NOMO-1 (cell line): ENCODE data around the gene CSGALNACT2.
A peak's percentile ranks its signal among the peaks of the same experiment; 100 is the strongest.
"Not testable (repeated sequence)": the region's sequence is repeated elsewhere in the genome, so short reads cannot be mapped to it uniquely, and the experiment has no call there.

Source experiments
- DNase-seq, 2 experiments: peaks; one replicate each; lab custom pipeline; 2025; ENCODE audit not compliant: unreplicated experiment in 2 of 2; lab: John Stamatoyannopoulos, UW

CSGALNACT2 gene

GRCh38 chr10:43174969-43175368, 36.7 kb downstream of the CSGALNACT2 start:
- DNase-seq, result no peak

DNA sequence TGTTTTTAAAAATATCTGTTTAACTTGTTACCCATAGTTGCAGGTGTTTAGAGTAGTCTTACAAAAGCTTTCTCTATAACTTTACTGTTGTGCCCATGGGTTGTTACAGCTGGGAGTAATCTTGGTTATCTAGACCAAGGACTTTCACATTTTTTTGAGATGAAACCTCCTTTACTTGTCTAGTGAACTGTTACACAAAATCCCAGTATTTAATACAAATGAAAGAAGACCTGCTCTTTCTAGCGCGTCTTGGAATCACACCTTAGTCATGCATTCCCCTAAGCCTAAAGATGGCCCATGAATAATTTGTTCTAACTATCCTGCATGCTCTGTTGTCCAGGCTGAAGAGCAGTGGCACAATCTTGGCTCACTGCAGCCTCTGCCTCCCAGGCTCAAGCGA, 38.0 kb downstream of the CSGALNACT2 start:
- DNase-seq, result no peak

DNA sequence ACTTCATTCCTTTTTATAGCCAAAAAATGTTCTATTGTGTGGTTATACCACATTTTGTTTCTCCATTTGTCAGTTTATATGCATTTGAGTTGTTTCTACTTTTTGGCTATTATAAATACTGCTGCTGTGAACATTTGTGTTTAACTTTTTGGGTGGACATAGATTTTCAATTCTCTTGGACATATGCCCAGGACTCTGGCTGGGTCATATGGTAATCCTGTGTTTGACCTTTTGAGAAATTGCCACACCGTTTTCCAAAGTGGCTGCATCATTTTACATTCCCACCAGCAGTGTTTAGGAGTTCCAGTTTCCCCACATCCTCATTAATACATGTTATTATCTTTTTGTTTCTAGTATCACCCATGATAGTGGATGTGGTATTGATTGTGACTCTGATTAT, 39.4 kb downstream of the CSGALNACT2 start:
- DNase-seq, result no peak

- DNase-seq, result no peak
Observed at GRCh38 chr10:43181146-43181545, 42.9 kb downstream of the CSGALNACT2 start.

GRCh38 chr10:43183764-43184163, 45.5 kb downstream of the CSGALNACT2 start:
- not testable (repeated sequence) for DNase-seq

DNA sequence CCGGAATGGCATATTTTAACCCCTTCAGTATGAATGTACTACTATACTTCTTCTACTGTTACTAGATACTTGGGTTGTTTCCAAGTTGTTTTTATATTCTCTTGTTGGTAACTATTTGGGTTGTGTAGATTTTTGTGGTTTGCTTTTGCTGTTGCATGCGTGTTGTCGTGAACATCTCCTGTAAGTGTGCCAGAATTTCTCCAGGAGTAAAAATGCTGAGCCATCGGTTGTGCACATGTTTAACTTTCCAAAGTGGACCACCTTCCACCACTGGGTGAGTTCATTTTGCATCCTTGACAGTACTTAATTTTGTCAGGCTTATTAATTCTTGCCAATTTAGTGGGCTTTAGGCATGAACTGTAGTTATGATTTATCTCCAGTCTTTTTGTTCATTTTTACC, 47.9 kb downstream of the CSGALNACT2 start:
- DNase-seq, result no peak

GRCh38 chr10:43187213-43187612, 49.0 kb downstream of the CSGALNACT2 start:
- DNase-seq, result no peak

- no peak for DNase-seq
Observed at GRCh38 chr10:43188702-43189101, 50.5 kb downstream of the CSGALNACT2 start.

DNA sequence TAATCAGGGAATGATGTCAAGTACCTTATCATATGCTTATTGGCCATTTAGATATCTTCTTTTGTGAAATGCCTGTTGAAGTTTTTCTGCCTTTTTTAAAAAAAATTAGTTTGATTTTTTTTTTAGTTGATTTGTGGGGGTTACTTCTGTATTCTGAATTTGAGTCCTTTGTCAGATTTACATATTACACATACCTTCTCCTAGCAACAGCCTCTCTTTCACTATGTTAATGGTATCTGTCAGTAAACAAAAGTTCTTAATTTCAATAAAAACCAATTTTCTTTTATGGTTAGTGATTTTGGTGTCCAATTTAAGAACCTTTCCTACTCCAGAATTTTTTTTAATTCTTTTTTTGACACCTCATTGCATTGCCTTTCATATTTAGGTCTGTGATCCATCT, 52.0 kb downstream of the CSGALNACT2 start:
- DNase-seq, result no peak

DNA sequence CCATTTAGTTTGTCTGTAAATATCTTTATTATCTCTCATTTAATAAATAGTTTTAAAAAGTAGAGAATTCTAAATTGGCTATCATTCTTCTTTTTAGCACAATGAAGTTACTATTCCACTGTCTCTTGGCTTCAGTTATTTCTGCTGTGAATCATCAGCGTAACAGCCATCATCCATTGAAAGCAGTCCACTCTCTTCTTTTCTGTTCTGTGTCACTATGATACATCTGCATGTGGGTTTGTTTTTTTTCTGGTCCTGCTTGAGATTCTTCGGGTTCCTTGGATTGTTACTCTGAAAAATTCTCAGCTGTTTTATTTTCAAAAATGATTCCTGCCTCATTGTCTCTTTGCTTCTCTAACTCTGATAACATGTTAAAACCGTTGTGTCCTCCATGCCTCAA, 52.5 kb downstream of the CSGALNACT2 start:
- no peak for DNase-seq

- no peak for DNase-seq
Observed at GRCh38 chr10:43192884-43193283, 54.6 kb downstream of the CSGALNACT2 start.

DNA sequence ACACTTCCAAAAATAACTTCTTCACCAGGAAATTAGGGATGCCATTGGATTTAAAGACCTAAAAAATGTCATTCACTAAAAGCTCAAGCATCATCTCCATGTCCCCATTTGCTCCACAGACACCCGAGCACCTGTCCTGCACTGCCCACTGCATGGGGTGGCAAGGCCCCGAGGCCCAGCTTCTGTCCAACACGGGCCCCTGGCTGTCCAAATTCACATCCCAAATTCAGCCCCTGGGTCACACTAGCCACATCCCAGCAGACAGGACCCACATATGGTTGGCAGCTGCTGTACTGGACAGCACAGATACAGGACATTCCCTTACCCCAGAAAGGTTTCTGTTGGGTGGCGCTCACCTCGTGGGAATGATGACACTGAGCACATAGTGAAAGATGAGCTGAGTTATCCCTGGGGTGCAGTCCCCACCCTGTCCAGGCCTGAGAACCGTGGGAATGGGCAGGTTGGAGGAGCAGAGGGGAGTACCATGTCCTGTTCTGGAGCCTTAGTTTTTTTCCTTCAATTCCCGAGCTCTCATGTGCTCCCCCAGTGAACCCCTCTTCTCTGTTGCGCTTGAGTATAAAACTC, 55.3 kb downstream of the CSGALNACT2 start:
- no peak for DNase-seq

- DNase-seq, result no peak
Observed at GRCh38 chr10:43194266-43194665, 56.0 kb downstream of the CSGALNACT2 start.

GRCh38 chr10:43194859-43195258, 56.6 kb downstream of the CSGALNACT2 start:
- DNase-seq, result no peak

- no peak for DNase-seq
Observed at GRCh38 chr10:43195557-43195956, 57.3 kb downstream of the CSGALNACT2 start.

GRCh38 chr10:43196131-43196980, 58.1 kb downstream of the CSGALNACT2 start:
- DNase-seq, result no peak

- no peak for DNase-seq
Observed at GRCh38 chr10:43196981-43197833, 59.0 kb downstream of the CSGALNACT2 start.

DNA sequence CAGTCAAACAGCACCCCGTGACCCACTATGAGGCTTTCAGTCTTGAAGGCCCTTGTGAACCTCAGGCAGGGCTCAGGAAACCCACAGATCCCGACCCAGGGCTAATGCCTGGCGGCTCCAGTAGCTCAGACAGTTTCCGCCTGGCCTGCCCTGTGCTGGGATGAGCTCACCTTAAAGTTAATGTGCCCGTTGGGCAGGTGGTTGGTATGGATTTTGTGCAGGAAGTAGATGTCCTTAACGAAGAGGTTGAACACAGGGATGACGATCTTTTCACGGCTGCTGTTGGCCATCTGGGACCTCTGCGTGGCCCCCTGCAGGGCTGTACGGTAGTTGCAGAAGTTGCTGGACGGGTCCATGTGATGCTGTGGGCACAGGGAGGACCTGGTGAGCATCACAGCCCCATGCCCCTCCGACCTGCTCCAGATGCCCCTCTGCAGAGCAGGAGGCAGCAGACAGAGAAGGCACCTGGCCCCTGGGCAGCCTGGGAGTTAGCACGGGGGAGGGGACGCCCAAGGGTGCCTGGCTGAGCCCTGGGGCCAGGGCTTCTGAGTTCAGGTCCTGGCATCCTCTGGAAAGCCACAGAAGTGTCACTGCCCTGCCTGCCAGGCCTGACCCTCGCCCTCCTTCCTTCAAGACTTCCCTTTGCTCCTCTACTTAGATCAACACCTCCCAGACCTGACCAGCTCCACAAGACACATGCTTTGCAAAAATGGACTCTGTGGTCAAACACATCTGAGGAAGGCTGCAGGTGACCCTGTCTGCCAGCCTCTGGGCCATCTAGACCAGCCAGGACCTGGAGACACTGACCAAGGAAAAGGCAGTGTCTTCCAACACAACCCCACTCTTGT, 59.8 kb downstream of the CSGALNACT2 start:
- DNase-seq, result peak; percentile 3 to 19

GRCh38 chr10:43198682-43199005, 60.4 kb downstream of the CSGALNACT2 start:
- DNase-seq, result no peak

GRCh38 chr10:43199088-43199683, 60.9 kb downstream of the CSGALNACT2 start:
- no peak for DNase-seq
